ENCODE results near the gene IL17RE.

Gene IL17RE

DNA sequence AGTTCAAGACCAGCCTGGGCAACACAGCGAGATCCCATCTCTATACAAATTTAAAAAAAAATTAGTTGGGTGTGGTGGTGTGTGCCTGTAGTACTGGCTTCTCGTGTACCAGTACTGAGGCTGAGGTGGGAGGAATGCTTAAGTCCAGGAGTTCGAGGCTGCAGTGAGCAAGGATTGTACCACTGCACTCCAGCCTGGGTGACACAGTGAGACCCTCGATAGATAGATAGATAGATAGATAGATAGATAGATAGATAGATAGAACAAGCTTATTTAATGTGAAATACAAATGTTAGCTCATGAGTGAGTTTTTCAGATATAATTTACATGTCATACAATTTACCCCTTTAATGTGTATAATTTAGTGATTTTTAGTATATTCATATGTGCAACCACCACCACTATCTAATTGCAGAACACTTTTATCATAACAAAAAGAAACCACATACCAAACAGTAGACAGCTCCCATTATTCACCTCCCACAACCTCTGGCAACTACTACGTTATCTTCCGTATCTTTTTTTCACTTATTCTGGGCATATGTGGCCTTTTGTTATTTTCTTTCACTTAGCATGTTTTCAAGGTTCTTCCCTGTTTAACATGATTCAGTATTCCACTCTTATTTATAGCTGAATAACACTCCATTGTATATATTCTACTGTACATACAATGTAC, 62.7 kb downstream of the IL17RE start:
- DNase-seq: no peak
